PC-3 (cell line): ENCODE measurements around the gene TRABD.

ENCODE experiments used
- EZH2 ChIP-seq: fragments of 300-600 bp; sonication (generic); IDR thresholded peaks from one replicate; pipeline ENCODE4 v1.6.1; 2017; ENCODE audit warnings: antibody characterized with exemption, mild to moderate bottlenecking, low read length; ENCODE audit not compliant: unreplicated experiment
- EZH2phosphoT487 ChIP-seq: fragments of 300-600 bp; sonication (generic); IDR thresholded peaks from 2 replicates; pipeline ENCODE4 v1.6.1; 2018; ENCODE audit warnings: mild to moderate bottlenecking, antibody characterized with exemption, low read length, borderline replicate concordance
- TF ChIP-seq, protein P1 (sequence below): fragments of 300-600 bp; sonication (generic); conservative IDR thresholded peaks from 2 replicates; pipeline ENCODE4 v1.5.1; 2017; ENCODE audit warnings: antibody characterized with exemption, low read depth, mild to moderate bottlenecking, low read length

DNA sequence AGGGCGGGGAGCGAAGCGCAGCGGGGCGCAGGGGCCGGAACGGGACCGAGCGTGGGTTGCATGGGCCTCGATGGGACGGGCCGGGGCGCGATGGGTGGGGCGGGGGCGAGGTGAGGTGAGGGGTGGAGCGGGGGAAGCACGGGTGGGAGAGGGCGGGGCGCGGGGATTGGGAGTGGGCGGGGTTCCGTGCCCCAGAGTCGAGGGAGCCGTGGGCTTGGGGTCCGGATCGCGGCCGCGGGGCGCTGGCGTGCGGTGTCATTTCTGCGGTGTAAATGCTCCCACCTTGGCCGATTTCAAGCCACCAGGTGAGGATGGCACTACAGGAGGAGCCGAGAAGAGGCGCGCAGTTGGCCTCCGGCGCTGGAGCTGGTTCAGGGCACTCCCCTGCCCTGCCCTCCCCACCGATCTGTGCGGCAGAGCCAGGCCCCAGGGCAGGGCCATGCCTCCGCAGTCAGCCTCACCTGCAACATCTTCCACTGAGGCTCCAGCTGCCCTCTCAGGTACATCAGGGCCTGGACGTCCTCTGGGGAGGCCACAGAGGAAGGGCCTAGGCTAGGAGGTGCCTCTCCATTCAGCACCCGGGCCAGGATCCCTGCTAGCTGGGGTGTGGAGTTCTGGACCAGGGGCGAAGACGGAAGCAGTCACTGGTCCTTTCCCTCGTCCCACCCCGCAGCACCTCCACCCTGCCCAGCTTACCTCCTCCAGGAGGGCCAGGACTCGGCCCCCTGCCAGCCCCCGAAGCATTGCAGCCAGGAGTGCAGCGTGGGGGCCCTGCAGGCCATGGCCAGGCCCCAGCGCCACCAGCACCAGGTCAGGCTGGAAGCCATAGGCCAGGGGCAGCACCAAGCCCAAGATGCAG, 59.7 kb downstream of the TRABD start:
- TF ChIP-seq, protein P1, sequence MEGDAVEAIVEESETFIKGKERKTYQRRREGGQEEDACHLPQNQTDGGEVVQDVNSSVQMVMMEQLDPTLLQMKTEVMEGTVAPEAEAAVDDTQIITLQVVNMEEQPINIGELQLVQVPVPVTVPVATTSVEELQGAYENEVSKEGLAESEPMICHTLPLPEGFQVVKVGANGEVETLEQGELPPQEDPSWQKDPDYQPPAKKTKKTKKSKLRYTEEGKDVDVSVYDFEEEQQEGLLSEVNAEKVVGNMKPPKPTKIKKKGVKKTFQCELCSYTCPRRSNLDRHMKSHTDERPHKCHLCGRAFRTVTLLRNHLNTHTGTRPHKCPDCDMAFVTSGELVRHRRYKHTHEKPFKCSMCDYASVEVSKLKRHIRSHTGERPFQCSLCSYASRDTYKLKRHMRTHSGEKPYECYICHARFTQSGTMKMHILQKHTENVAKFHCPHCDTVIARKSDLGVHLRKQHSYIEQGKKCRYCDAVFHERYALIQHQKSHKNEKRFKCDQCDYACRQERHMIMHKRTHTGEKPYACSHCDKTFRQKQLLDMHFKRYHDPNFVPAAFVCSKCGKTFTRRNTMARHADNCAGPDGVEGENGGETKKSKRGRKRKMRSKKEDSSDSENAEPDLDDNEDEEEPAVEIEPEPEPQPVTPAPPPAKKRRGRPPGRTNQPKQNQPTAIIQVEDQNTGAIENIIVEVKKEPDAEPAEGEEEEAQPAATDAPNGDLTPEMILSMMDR: no peak
- TF ChIP-seq EZH2phosphoT487 (no peak), EZH2 (no peak)
